Erythroblast (primary cell): ENCODE results near the gene PLP1.

Experiments
- GATA1 ChIP-seq: IDR thresholded peaks from 2 replicates; pipeline ENCODE4 v1.6.1; 2011; ENCODE audit warnings: low read depth, mild to moderate bottlenecking, control low read depth, low read length, moderate library complexity
- POLR2A ChIP-seq: IDR thresholded peaks from 2 replicates; pipeline ENCODE4 v1.6.1; 2011; ENCODE audit warnings: mild to moderate bottlenecking, low read length

DNA sequence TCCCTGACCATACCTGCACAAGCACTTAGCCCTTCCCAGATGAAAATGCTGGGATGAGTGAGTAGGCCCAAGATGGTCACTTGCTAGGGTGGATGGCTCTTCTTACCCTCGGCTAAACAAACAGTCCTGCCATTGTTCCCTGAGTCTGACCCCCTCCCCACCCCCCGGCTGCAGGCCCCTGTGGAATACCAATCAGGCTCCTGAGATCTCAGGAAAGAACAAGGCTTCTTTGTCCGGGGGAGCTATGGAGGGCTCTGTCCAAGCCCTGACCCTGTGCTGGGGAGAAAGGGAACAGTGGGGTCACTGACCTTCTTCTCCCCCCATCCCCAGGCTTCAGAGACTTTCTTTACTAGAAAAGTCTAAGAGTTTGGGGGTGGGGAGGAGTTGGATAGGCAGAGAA is 6.0 kb downstream of the PLP1 start:
- TF ChIP-seq POLR2A (no peak), GATA1 (no peak)
